ENCODE data around the gene ARHGAP25. TPM values are rescaled to one million over a fixed set of nuclear protein-coding genes. Genes with fewer than 3 reads are reported as not detected.

The ARHGAP25 gene
- total and polyA plus RNA-seq, 2 of the 4 experiments (the other 2 are of a cell fraction): 0.29 to 0.36 TPM

- no peaks in the 10 kb centered on the region for H3K9me3 ChIP-seq (ENCODE audit: control insufficient read depth, insufficient read depth, low read length)
- H4K91ac ChIP-seq (ENCODE audit: insufficient read depth, low read depth, low read length): peak overlapping the region; percentile 59
- peaks cover 10% of the 10 kb centered on the region; the same call in 1 of the 2 replicates for H3K9me1 ChIP-seq (ENCODE audit: insufficient read depth, low read length)
- BruUV-seq (replicated peaks): no TSS peak
- ATAC-seq (ENCODE audit: low read depth) (peak; percentile 60), DNase-seq (peak; percentile 82)
- peak overlapping the region; percentile 76 for H2BK15ac ChIP-seq (ENCODE audit: low read depth, low read length)
- H3K79me1 ChIP-seq (ENCODE audit: low read depth in 1 of 2, low read length in 2 of 2): no peaks in the 10 kb centered on the region
- peaks cover 10% of the 10 kb centered on the region; the same call in 1 of the 2 replicates for H3K4me1 ChIP-seq (ENCODE audit: control insufficient read depth, insufficient read depth, low read length)
- dilution Hi-C loops (cut with HindIII; ENCODE audit: low sequenced_read_pairs, unreplicated experiment): no loop called here
- CTCF ChIA-PET: no interaction called here
- no peak overlapping the region for H2AK9ac ChIP-seq (replicated peaks; ENCODE audit: low read depth, low read length, poor library complexity)
- H2BK20ac ChIP-seq (ENCODE audit: low read depth, low read length): peak overlapping the region; percentile 71; the same call in 1 of the 2 replicates
- no peak overlapping the region; the same call in 1 of the 2 replicates for H3K4me2 ChIP-seq (ENCODE audit: low read depth, low read length)
- H3K14ac ChIP-seq (replicated peaks; ENCODE audit: low read depth, low read length): peak overlapping the region; percentile 73
- no peak overlapping the region for H3K4me3 ChIP-seq (ENCODE audit: insufficient read depth, low read depth, low read length)
- peak overlapping the region; percentile 14; the same call in 1 of the 2 replicates for H3K18ac ChIP-seq (ENCODE audit: low read depth, low read length)
- peak overlapping the region; percentile 21; the same call in 1 of the 2 replicates for H3K23ac ChIP-seq (ENCODE audit: low read depth, low read length)
- in situ Hi-C loops (cut with MboI; ENCODE audit: low sequenced_read_pairs): no loop called here
- H2AK5ac ChIP-seq (ENCODE audit: low read depth, low read length): peak overlapping the region; percentile 73
- H4K20me1 ChIP-seq (ENCODE audit: insufficient read depth, low read length): no peaks in the 10 kb centered on the region
- no peak overlapping the region for H3K56ac ChIP-seq (ENCODE audit: extremely low read depth, insufficient read depth, low read length)
- H4K8ac ChIP-seq (ENCODE audit: low read depth in 2 of 2, low read length in 2 of 2): peak overlapping the region; percentile 1 to 13; a peak in 1 of 4 replicates
- no peaks in the 10 kb centered on the region for H3K36me3 ChIP-seq (ENCODE audit: control insufficient read depth, insufficient read depth, low read length)
- H3K4ac ChIP-seq (ENCODE audit: low read depth, low read length): peak overlapping the region; percentile 75
- H2AFZ ChIP-seq (replicated peaks; ENCODE audit: low read length, poor library complexity): no peak overlapping the region
- H3K9ac ChIP-seq (ENCODE audit: low read depth, low read length): no peak overlapping the region
- no peak overlapping the region; the same call in 1 of the 2 replicates for H3K27ac ChIP-seq (ENCODE audit: insufficient read depth, low read length)
- no CpG with 5 or more reads among the region's 4 CpGs for WGBS, 2 experiments (ENCODE audit: extremely low coverage in 2 of 2, insufficient read length in 1 of 2)
- H2BK120ac ChIP-seq (ENCODE audit: low read depth, low read length): peak overlapping the region; percentile 76
- intact Hi-C loops (cut with micrococcal nuclease): loop anchor here (5.0 kb wide), 1 partner anchor 49 kb away; no protein-coding TSS in a partner anchor
- peak overlapping the region; percentile 44 for H2BK5ac ChIP-seq (ENCODE audit: low read depth, low read length, poor library complexity, severe bottlenecking)
- H4K5ac ChIP-seq (ENCODE audit: low read depth, low read length): no peak overlapping the region
- POLR2A ChIA-PET (ENCODE audit: unreplicated experiment): no interaction called here
- H3K27me3 ChIP-seq (ENCODE audit: control insufficient read depth, insufficient read depth, low read length): no peaks in the 10 kb centered on the region
- TF ChIP-seq NFE2L2 (IDR thresholded peaks at IDR 0.05; ENCODE audit: low read depth, low read length): 0 out of 2 replicates have a peak, but pooled peaks have one; percentile 6
- TF ChIP-seq RAD21 (IDR thresholded peaks at IDR 0.05; ENCODE audit: low read length): no peak
- TF ChIP-seq, protein P1, sequence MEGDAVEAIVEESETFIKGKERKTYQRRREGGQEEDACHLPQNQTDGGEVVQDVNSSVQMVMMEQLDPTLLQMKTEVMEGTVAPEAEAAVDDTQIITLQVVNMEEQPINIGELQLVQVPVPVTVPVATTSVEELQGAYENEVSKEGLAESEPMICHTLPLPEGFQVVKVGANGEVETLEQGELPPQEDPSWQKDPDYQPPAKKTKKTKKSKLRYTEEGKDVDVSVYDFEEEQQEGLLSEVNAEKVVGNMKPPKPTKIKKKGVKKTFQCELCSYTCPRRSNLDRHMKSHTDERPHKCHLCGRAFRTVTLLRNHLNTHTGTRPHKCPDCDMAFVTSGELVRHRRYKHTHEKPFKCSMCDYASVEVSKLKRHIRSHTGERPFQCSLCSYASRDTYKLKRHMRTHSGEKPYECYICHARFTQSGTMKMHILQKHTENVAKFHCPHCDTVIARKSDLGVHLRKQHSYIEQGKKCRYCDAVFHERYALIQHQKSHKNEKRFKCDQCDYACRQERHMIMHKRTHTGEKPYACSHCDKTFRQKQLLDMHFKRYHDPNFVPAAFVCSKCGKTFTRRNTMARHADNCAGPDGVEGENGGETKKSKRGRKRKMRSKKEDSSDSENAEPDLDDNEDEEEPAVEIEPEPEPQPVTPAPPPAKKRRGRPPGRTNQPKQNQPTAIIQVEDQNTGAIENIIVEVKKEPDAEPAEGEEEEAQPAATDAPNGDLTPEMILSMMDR (conservative IDR thresholded peaks at IDR 0.05; ENCODE audit: low read depth, low read length): no peak
- no peak for TF ChIP-seq ELK1 (IDR thresholded peaks at IDR 0.05; ENCODE audit: borderline replicate concordance, low read depth, low read length)
- no peak for TF ChIP-seq MXI1 (IDR thresholded peaks at IDR 0.05; ENCODE audit: borderline replicate concordance, low read depth, low read length)
- no peak for TF ChIP-seq POLR2A (IDR thresholded peaks at IDR 0.05; ENCODE audit: low read depth, low read length)
- TF ChIP-seq, protein P2, sequence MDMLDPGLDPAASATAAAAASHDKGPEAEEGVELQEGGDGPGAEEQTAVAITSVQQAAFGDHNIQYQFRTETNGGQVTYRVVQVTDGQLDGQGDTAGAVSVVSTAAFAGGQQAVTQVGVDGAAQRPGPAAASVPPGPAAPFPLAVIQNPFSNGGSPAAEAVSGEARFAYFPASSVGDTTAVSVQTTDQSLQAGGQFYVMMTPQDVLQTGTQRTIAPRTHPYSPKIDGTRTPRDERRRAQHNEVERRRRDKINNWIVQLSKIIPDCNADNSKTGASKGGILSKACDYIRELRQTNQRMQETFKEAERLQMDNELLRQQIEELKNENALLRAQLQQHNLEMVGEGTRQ (IDR thresholded peaks at IDR 0.05; ENCODE audit: low read depth, low read length): no peak
- no peak for TF ChIP-seq CHD1 (IDR thresholded peaks at IDR 0.05; ENCODE audit: low read depth, low read length)
- TF ChIP-seq MAFK (IDR thresholded peaks at IDR 0.05; ENCODE audit: low read depth, low read length): no peak
- no peak for TF ChIP-seq MAZ (IDR thresholded peaks at IDR 0.05; ENCODE audit: borderline replicate concordance, low read depth, low read length)
- no peak for TF ChIP-seq RFX5 (IDR thresholded peaks at IDR 0.05; ENCODE audit: low read depth, low read length)
- no peak for TF ChIP-seq BHLHE40 (IDR thresholded peaks at IDR 0.05; ENCODE audit: low read depth, low read length)
- peak; percentile 27; the same call in 1 of the 2 replicates for TF ChIP-seq FOS (IDR thresholded peaks at IDR 0.05; ENCODE audit: low read depth, low read length)
- no peak for TF ChIP-seq RCOR1 (IDR thresholded peaks at IDR 0.05; ENCODE audit: insufficient replicate concordance, low read length)
- TF ChIP-seq CEBPB (IDR thresholded peaks at IDR 0.05; ENCODE audit: low read depth, low read length): 0 out of 2 replicates have a peak, but pooled peaks have one; percentile 0
Observed at GRCh38 chr2:68857855-68858456, 123.3 kb downstream of the ARHGAP25 start.
